Ecto neural progenitor cell (in vitro differentiated cells): ENCODE measurements around the gene ACOT11.

ENCODE experiments used
- DNase-seq: peaks from one replicate; pipeline ENCODE4 v3.0.0-alpha.2; 2018; ENCODE audit warnings: low spot score

The ACOT11 gene

DNA sequence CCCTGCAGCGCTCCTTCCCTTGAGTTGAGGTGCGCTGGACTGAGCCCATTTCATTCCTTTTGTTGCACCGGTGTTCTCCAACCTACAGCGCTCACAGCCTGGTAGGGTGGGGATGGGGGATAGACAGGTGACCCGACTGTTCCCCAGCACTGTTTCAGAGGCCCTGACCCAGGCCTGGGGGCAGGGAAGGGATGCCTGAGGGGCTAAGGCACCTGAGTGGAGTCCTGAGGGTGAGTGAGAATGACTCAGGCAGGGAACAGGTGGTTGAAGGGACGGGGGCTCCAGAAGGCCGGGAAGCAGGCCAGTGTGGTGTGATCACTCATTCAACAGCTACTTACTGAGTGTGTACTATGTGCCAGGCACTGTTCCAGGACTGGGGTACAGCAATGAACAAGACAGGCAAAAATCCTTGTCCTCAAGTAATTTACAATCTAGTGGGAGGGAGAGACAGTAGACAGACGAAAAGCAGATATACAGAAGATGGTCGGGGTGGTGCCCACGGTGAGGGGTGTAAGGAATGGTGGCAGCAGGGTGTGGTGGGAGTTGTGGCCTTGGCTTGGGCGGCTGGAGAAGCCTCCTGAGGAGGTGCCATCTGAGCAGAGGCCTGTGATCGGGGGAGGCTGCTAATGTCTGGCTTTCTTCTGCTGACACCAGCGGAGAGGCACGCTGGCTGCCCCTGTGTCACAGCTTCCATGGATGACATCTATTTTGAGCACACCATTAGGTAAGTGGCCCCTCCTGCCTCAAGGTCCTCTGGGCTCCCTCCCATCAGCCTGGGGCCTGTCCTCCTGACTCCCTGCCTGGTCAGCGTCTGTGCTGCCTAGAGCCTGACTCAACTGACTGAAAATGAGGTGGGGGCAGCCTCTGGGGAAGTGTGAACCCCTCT, 37.4 kb downstream of the ACOT11 start:
- DNase-seq: no peak

DNA sequence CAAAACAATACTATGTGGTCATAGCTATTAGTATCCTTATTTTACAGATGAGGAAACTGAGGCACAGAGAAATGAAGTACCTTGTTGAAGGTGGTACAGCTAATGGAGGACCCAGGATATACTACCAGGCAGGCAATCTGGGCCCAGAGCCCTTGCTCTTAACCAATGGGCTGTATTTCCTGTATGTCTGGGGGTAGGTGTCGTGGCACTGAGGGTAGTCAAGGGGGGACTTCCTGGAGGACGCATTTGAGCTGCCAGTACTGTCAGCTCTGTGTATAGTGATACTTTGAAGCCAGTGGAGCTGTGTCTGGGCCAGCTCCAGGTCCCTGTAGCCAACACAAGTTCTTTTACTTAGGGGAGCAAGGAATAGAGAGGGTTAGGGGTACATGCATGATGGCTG, 40.3 kb downstream of the ACOT11 start:
- no peak for DNase-seq

DNA sequence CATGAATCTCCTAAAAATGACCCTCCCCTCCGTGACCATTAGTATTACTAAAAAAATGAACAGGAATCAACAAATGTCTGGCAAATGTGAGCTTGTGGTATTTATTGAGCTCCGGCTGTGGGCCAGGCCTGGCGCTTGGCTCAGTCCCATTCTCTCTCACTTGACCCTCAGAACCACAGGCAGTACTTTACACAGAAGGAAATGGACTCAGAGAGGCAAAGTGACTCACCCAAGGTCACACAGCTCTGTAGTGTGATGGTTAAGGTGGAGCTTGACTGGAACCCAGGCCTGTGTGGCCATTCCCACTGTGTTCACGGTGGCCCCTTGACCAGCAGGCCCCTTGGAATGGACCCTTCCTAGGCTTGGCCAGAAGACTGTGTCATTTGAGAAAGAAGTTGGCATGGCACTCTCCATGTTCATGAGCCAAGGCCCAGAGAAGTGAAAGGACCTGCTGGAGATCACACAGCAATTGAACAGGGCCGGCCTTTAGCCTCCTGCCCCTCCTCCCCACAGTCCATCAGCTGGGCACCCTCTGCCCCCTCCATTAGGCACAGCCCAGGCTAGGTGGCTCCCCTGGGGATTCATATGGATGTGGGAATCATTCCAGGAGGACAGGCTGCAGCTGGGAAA, 43.2 kb downstream of the ACOT11 start:
- no peak for DNase-seq

GRCh38 chr1:54593571-54594160, 45.6 kb downstream of the ACOT11 start:
- DNase-seq: no peak

DNA sequence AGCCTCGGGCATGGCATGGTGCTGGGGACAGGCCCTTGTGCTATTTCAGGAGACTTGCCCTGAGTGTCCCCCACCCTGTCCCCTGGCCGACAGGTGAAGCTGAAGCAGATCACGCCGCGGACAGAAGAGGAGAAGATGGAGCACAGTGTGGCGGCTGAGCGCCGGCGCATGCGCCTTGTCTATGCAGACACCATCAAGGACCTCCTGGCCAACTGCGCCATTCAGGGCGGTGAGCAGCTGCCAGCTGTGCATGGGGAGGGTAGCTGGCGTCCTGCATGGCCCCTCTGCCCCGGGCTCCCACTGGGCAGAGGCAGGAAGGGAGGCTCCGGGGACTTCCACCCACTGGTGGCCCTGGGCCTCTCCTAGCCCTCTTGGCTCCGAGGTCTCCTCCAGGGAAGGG, 46.4 kb downstream of the ACOT11 start:
- DNase-seq: no peak

DNA sequence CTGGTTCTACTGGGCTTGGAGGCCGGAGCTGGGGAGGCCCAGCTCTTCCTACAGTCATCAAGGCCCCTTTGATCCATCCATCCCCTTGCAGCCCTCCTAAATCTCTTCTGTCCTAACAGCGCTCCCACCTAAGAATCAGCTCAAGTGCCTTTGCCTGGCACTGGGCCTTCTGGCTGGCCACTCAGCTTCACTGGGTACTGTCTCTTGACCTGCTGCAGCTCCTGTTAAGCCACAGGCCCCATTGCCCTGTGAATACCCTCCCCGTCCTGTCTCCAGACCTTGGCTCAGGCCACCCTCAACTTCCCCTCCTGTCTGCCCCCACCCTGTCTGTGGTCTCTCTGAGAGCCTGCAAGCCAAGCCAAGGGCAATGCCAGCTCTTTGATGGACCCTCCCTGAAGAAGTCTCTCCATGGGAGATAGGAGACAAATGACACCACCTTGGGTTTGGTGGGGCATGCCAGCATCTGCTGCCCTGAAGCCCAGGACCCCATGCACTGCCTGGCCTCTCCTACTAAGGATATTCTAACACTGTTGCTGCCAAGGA, 48.0 kb downstream of the ACOT11 start:
- no peak for DNase-seq

DNA sequence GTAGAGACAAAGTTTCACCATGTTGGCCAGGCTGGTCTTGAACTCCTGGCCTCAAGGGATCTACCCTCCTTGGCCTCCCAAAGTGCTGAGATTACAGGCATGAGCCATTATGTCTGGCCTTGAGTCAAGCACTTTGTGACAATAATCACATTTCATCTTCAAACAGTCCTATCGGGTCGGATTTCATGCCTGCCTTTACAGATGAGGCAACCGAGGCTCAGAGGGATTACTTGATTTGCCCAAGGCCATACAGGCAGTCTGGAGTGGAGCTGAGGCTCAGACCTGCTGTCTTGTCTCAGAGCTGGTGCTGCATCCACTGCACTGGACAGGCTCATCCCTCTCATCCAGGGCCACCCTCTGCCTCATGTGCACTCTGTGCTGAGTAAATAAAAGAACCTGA, 48.7 kb downstream of the ACOT11 start:
- DNase-seq: no peak

- DNase-seq: no peak
These were observed 49.5 kb downstream of the ACOT11 start for GRCh38 chr1:54597455-54598030.

DNA sequence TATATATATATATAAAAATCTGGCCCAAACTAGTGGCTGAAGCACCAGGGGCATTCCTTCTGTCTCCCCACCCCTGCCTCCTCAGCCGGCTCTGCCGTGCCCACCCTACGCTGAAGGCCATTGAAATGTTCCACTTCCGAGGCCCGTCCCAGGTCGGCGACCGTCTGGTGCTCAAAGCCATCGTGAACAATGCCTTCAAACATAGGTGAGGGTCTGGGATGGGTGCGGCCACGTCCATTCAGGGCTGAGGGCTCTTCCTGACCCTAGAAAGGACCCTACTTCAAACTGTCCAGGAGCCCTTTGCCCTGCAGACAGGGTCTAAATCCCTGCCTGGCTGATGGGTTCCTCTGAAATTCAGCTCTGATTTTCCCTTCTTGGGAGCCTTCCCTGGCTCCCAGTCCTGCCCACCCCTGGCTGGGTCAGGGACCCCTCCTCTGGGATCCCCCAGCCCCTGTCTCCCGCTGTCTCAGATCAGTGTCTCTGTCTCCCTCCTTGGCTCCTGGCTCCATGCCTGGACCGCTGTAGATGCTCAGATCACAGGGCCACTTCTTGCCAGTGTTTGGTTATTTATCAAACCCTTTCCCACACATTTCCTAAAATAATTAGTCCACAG, 51.3 kb downstream of the ACOT11 start:
- DNase-seq: no peak

- DNase-seq: no peak
These were observed 53.1 kb downstream of the ACOT11 start for GRCh38 chr1:54600947-54601721.

DNA sequence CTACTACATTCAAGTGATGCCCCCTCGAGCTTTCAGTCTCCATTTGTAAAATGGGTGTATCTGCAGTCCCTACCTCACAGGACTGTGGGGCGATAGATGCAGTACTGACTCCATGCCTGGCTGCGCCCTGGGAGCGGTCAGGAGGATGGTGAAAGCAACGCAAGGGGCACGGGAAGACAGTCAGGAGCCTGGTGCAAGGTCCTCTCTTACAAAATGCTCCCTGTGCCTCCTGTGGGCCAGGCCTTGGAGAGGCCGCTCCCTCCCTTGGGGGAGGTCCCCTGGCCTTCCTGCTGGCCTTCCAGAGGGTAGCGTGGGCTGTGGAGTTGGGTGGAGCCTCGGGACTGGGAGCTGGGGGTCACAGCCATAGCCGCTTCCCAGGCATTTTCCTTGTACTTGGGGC, 53.7 kb downstream of the ACOT11 start:
- DNase-seq: no peak

- DNase-seq: no peak
These were observed 54.5 kb downstream of the ACOT11 start for GRCh38 chr1:54602554-54602953.

DNA sequence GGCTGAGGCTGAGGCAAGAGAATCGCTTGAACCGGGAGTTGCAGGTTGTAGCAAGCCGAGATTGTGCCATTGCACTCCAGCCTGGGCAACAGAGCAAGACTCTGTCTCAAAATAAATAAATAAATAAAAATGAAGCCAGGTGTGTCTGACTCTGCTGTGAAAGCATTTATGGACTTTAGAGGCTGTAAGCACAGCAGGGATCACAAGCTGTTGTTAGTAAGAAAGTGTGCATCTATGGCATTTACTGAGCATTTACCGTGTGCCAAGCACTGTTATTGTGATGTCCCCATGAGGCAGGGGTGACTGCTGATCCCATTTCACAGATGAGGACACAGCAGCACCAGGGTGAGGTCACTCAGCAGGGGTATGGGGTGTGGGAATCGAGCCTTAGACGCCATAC, 55.2 kb downstream of the ACOT11 start:
- DNase-seq: no peak

DNA sequence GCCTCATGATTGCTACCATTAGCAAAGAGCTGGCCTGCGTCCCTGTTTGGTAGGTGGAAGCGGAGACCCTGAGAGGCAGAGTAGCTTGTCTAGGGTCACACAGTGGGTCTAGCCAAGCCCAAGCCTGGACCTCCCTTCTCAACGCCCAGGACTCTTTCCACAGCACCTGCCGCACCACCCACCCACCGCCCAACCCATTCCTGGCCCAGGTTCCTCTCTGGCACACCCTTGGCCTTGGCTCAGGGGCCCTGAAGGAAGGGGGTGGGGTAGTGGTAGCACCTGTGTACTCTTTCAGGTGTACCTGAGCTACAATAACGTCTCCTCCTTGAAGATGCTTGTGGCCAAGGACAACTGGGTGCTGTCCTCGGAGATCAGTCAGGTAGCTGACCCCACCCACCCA, 56.0 kb downstream of the ACOT11 start:
- DNase-seq: no peak

GRCh38 chr1:54604572-54605370, 56.7 kb downstream of the ACOT11 start:
- no peak for DNase-seq

DNA sequence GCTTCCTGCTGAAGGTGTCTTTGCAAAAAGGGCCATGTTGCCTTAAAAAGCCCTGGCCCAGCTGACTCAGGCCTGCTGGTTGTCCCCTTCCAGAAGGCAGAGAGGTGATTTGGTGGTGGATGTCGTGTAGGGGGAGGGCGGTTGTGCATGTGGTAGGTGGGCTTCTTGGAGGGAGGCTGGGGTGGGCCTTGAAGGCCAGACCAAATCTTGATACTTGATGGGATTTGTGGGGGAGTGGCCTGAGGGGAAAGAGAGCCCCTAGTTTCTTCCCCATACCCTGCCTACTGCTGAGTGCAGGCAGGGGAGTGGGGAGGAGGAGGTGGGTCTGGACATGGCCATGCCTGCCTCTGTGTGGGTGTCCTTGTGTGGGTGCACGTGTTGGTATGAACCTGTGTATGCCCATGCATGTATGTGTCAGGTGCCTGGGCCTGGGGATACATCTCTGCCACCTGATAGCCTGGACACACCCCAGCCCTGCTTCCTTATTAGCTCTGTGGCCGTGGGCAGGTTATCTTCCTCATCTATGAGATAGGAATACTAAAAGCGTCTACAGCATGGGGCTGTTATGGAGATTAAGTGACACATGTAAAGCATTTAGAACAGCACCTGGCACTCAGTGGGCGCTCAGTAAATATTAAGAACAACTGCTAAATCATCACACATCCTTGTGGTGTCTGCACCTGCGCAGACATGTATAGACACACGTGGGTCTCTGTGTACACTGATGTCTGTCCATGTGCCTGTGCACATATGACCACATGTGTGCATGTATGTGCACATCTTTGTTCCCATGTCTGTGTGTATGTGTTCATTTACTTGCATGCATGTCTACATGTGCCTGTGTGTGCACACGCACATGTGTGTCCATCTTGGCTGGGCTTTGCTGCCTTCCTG, 58.3 kb downstream of the ACOT11 start:
- DNase-seq: no peak

- no peak for DNase-seq
These were observed 58.9 kb downstream of the ACOT11 start for GRCh38 chr1:54606990-54607325.

DNA sequence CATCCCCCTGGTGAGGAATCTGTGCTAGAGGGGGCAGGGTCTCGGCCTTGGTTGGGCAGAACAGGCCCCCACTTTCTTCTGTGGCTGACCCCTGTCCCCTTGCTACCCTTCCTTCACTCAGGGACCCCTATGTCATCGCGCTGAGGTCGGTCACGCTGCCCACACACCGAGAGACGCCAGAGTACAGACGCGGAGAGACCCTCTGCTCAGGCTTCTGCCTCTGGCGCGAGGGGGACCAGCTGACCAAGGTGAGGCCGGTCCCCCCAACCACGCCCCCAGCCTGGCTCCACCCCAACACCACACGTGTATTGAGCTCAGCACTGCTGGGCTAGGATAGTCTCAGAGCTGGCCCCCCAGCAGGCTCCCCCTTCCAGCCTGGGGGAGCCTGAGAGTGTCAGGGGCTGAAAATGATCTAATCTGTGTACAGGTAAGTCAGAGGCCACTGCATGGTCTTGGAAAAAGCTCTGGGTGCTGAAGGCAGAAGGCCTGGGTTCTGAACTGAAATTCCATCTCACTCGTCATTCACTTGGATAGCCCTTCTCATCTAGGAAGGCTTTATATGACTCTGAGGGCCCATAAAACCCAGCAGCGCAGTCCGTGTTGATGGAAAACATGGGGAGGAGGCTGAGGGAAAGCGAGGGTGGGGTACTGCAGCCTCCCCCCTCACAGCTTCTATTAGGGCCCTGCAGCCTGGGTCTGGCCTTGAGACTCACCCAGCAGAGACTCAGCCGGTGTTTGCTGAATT, 60.0 kb downstream of the ACOT11 start:
- no peak for DNase-seq
